Stimulated activated CD4-positive, alpha-beta T cell treated with anti-CD3 and anti-CD28 coated beads, Interleukin-15, amount 100 ng/mL, for 1 hour (primary cell): Measurements from ENCODE around the gene ZNF93.
"Not testable (repeated sequence)": the region's sequence is repeated elsewhere in the genome, so short reads cannot be mapped to it uniquely, and the experiment has no call there.

Experiments
- DNase-seq, 2 donors: peaks; one replicate each; pipeline ENCODE4 v3.0.0-alpha.2; 2020; ENCODE audit warnings: low read depth in 1 of 2, low spot score in 1 of 2

The ZNF93 gene

GRCh38 chr19:19937403-19937802 lies 36.7 kb downstream of the ZNF93 start:
- DNase-seq, result no peak

GRCh38 chr19:19938449-19938848 lies 37.7 kb downstream of the ZNF93 start:
- no peak for DNase-seq

- DNase-seq, result no peak
Observed at GRCh38 chr19:19943848-19944582, 43.3 kb downstream of the ZNF93 start.

- no peak for DNase-seq
Observed at GRCh38 chr19:19944583-19944880, 43.8 kb downstream of the ZNF93 start.

GRCh38 chr19:19946226-19946625 lies 45.5 kb downstream of the ZNF93 start:
- DNase-seq, result no peak

- DNase-seq, result no peak
Observed at GRCh38 chr19:19948800-19949199, 48.1 kb downstream of the ZNF93 start.

GRCh38 chr19:19955208-19955607 lies 54.5 kb downstream of the ZNF93 start:
- DNase-seq, result no peak

GRCh38 chr19:19956434-19957075 lies 55.8 kb downstream of the ZNF93 start:
- no peak for DNase-seq

- not testable (repeated sequence) for DNase-seq
Observed at GRCh38 chr19:19957766-19958165, 57.0 kb downstream of the ZNF93 start.

- peak; percentile 36 to 42 for DNase-seq
Observed at GRCh38 chr19:19959151-19959799, 58.5 kb downstream of the ZNF93 start.

GRCh38 chr19:19964416-19964815 lies 63.7 kb downstream of the ZNF93 start:
- no peak for DNase-seq

- not testable (repeated sequence) for DNase-seq
Observed at GRCh38 chr19:19966126-19966525, 65.4 kb downstream of the ZNF93 start.

- DNase-seq, result no peak
Observed at GRCh38 chr19:19966862-19967261, 66.1 kb downstream of the ZNF93 start.
